Effector CD8-positive, alpha-beta T cell (primary cell): Measurements from ENCODE around the gene SUGT1.
"Not testable (repeated sequence)": the region's sequence is repeated elsewhere in the genome, so short reads cannot be mapped to it uniquely, and the experiment has no call there.

Source experiments
- DNase-seq: peaks from one replicate; lab custom pipeline; 2025; lab: John Stamatoyannopoulos, UW

Gene SUGT1

DNA sequence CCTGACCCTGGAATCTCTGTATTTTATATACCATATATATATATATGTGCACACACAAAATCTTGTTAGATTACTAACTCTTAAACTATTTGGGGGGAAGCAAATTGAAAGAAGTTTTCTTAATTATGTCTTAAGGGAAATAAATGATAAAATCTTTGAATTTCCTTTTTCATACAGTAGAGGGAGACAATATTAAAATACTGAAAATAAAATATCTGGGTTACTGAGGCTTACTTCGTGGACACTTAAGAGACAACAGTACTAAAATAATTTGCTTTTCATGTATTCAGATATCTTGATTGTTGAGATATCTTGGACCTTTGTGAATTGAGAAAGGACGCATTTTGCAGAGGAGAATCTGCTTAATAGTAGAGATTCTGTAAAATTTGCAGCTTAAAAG, 17.0 kb downstream of the SUGT1 start:
- no peak for DNase-seq

DNA sequence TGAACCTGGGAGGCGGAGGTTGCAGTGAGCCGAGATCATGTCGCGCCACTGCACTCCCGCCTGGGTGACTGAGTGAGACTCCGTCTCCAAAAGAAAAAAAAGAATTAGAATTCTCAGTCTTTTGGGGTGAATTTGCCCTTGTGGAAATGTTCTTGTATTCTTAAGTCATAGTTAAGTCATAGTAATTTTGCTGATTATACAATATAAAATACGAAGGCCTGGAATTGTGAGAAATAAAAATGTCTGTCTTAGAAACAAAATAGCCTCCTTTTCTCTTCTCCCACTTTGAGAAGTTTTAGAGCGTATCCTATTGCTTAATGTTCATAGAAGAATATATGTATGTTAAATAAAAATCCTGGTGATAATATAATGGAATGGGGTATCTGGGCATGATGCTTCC, 18.1 kb downstream of the SUGT1 start:
- no peak for DNase-seq

DNA sequence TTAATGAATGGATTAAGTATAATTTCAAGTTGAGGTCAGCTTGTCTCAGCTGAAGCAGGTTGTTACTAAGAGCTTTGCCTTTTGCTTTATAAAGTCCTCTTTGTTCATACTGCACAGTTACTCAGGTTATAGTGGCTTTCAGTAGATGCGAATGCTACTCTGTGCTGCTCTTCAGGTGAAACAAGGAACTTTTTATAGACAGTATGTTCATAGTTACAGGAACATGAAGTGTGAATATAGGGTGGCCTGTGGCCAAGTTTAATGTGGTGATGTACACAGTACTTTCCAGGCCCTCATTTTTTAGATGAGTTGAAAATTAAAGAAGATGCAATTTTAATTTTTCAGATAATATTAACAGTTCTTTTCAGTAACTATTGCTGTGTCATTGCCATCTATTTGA, 20.8 kb downstream of the SUGT1 start:
- DNase-seq: no peak

DNA sequence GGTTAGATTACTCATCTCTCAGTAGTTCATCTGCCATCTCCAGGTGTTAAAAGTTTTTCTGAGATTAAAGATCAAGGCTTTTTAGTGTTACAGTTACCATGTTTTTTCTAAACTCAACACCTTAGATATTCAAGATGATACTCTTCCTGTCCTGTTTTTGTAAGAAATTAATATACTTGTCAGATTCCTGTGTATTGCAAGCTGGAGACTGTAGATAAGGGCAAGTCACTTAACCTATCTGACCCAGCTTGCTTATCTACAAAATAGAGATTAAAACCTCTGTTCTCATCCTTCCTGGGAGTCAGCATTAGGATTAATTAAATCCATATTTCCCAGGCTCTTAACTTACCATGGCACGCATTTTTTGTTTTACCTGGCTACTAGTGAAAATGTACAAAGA, 25.2 kb downstream of the SUGT1 start:
- DNase-seq: no peak

- not testable (repeated sequence) for DNase-seq
Observed at GRCh38 chr13:52685806-52686205, 33.2 kb downstream of the SUGT1 start.

GRCh38 chr13:52686376-52686775, 33.7 kb downstream of the SUGT1 start:
- DNase-seq: no peak

GRCh38 chr13:52695856-52696255, 43.2 kb downstream of the SUGT1 start:
- no peak for DNase-seq

DNA sequence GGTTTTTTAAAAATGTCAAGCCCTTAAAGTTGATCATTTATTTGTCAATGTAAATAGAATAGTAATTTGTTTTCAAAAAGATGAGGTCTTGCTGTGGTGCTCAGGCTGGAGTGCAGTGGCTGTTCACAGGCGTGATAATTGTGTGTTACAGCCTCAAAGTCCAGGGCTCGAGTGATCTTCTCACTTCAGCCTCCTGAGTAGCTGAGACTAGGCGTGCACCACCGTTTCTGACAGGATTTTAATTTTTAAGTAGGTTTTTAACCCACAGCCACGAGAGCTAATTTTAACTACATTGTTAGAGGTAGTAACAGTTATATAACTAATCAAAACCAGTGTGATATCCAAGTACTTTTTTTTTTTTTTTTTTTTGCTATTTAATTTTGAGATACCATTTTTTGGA, 43.9 kb downstream of the SUGT1 start:
- DNase-seq: no peak

GRCh38 chr13:52701728-52702465, 49.3 kb downstream of the SUGT1 start:
- no peak for DNase-seq

- no peak for DNase-seq
Observed at GRCh38 chr13:52703482-52703881, 50.8 kb downstream of the SUGT1 start.

DNA sequence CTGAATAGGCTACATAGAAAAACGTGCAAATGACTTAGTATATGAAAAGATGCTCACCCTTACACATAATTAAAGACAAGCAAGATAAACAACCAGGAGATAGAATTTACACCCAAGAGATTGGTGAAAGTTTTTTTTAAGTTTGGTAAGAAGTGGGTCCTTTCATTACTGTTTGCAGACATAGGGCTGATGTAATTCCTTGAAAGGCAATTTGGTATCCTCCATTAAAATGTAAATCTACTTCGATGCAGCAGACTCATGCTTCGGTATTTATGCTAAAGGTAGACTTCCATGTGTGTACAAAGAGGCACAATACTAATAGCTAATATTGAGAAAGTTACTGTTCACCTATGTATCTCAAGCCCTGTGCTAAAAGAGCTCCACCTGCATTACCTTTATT, 53.4 kb downstream of the SUGT1 start:
- no peak for DNase-seq

GRCh38 chr13:52707375-52707774, 54.7 kb downstream of the SUGT1 start:
- DNase-seq: no peak

DNA sequence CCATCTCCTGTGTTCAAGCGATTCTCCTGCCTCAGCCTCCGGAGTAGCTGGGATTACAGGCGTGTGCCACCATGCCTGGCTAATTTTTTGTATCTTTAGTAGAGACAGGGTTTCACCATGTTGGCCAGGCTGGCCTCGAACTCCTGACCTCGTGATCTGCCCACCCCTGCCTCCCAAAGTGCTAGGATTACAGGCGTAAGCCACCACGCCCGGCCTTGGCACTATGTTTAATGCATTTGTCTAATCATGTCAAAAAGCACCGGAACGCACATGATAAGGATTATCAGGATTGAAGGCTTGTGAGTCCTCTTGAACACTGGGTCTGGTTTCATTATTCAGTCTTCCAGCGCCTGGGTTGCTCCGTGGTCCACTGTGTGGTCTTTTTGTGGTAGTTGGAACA, 55.6 kb downstream of the SUGT1 start:
- DNase-seq: not testable (repeated sequence)

GRCh38 chr13:52711286-52711685, 58.6 kb downstream of the SUGT1 start:
- DNase-seq: no peak

- DNase-seq: no peak
Observed at GRCh38 chr13:52712385-52712784, 59.7 kb downstream of the SUGT1 start.

GRCh38 chr13:52713894-52714293, 61.3 kb downstream of the SUGT1 start:
- no peak for DNase-seq

- DNase-seq: not testable (repeated sequence)
Observed at GRCh38 chr13:52720904-52721303, 68.3 kb downstream of the SUGT1 start.

DNA sequence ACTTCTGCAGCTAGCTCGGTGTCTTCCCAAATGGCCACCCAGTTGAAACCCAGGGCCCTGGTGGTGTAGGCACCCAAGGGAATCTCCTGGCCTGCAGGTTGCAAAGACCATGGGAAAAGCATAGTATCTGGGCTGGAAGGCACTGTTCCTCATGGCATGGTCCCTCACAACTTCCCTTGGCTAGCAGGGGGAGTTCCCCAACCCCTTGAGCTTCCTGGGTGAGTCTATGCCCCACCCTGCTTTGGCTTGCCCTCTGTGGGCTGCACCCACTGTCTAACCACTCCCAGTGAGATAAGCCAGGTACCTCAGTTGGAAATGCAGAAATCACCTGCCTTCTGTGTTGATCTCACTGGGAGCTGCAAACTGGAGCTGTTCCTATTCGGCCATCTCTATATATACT, 68.7 kb downstream of the SUGT1 start:
- DNase-seq: not testable (repeated sequence)

DNA sequence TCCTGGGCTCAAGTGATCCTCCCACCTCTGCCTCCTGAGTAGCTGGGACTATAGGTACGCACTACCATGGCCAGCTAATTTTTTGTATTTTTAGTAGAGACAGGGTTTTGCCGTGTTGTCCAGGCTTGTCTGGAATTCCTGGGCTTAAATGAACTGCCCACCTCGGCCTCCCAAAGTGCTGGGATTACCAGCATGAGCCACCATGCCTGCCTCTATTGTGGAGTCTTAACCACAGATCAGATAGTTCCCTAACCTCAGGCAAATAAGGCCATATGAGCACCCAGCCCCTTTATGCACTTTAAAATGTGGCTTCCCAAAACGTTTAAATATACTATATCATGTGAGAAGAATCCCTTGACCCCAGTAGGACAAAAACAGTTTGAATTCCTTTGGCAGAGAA, 70.5 kb downstream of the SUGT1 start:
- no peak for DNase-seq

- no peak for DNase-seq
Observed at GRCh38 chr13:52725302-52725701, 72.7 kb downstream of the SUGT1 start.

DNA sequence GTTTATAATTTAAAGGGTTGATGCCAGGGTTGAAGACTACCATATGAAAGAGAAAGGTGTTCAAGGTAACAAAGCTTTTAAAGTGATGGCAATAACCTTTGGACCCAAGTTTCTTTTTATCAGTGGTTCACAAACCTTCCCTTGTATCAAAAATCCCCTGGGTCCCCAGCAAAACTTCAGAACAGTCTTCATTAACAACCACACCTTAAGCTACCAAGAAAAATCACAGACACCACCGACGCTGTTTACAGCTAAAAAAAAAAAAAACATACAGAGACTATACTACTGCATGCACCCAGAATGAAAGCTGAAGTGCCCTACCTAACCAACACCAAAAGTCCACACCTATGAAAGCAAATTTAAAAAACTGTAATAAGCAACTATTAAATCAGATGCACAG, 73.6 kb downstream of the SUGT1 start:
- no peak for DNase-seq

- DNase-seq: no peak
Observed at GRCh38 chr13:52734075-52734623, 81.5 kb downstream of the SUGT1 start.

DNA sequence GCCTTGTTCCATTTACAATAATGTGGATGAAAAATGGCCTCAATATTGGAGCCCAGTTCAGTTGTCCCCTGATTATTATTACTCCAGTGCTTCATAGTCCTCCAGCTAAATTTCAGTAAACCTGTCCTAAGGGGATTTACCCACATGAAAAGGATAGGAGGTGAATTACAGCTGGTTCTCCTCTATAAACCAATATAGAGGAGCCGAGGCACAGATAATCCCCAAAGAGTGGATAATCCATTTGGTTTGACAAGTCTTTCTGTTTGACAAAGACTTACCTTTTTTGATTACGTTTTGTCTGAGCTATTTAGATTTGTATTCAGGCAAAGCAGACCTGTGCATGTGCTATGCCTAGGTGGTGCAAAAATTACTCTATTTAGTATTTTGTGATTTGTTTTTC, 84.3 kb downstream of the SUGT1 start:
- no peak for DNase-seq

- DNase-seq: no peak
Observed at GRCh38 chr13:52737451-52737850, 84.8 kb downstream of the SUGT1 start.
